DOHH2 (cell line): ENCODE measurements around the gene AMPD3.

Experiments used
- H3F3A ChIP-seq: fragments of 200-600 bp; sonication (generic), shearing (Covaris generic); 2 replicates; pipeline ENCODE4 v1.6.0; 2016; ENCODE audit warnings: antibody characterized with exemption, mild to moderate bottlenecking; ENCODE audit not compliant: control insufficient read depth, insufficient read depth
- H3K27ac ChIP-seq: fragments of 200-600 bp; sonication (generic); 2 replicates; pipeline ENCODE4 v1.5.1; 2014; ENCODE audit warnings: low read depth, mild to moderate bottlenecking, low read length, moderate library complexity
- H3K27me3 ChIP-seq: fragments of 200-600 bp; sonication (generic); 2 replicates; pipeline ENCODE4 v1.6.1; 2014; ENCODE audit warnings: mild to moderate bottlenecking, low read length, mixed read lengths; ENCODE audit not compliant: control insufficient read depth
- H3K36me3 ChIP-seq: fragments of 200-600 bp; sonication (generic); 2 replicates; pipeline ENCODE4 v1.6.1; 2014; ENCODE audit warnings: mild to moderate bottlenecking, low read length, moderate library complexity, mixed read lengths; ENCODE audit not compliant: control insufficient read depth
- H3K4me1 ChIP-seq: fragments of 200-600 bp; sonication (generic); 2 replicates; pipeline ENCODE4 v1.6.1; 2014; ENCODE audit warnings: mild to moderate bottlenecking, low read length, mixed read lengths; ENCODE audit not compliant: control insufficient read depth
- H3K4me2 ChIP-seq: fragments of 200-600 bp; sonication (generic); 2 replicates; pipeline ENCODE4 v1.6.0; 2014; ENCODE audit warnings: mild to moderate bottlenecking, low read length, moderate library complexity
- H3K4me3 ChIP-seq: fragments of 200-600 bp; sonication (generic); 2 replicates; pipeline ENCODE4 v1.5.1; 2014; ENCODE audit warnings: mild to moderate bottlenecking, low read length, mixed read lengths
- H3K79me2 ChIP-seq: fragments of 200-600 bp; sonication (generic); 2 replicates; pipeline ENCODE4 v1.6.1; 2014; ENCODE audit warnings: mild to moderate bottlenecking, low read length, mixed read lengths; ENCODE audit not compliant: control insufficient read depth
- H3K9me2 ChIP-seq: fragments of 200-600 bp; sonication (generic); replicated peaks from 2 replicates; pipeline ENCODE4 v1.6.1; 2014; ENCODE audit warnings: mild to moderate bottlenecking, low read length, mixed read lengths; ENCODE audit not compliant: control insufficient read depth
- H3K9me3 ChIP-seq: fragments of 200-600 bp; sonication (generic); 2 replicates; pipeline ENCODE4 v1.6.1; 2014; ENCODE audit warnings: antibody characterized with exemption, low read length, mixed read lengths; ENCODE audit not compliant: control insufficient read depth, insufficient read depth
- H4K20me1 ChIP-seq: fragments of 200-600 bp; sonication (generic); 2 replicates; pipeline ENCODE4 v1.6.0; 2014; ENCODE audit warnings: low read depth, mild to moderate bottlenecking, antibody characterized with exemption, low read length, moderate library complexity; ENCODE audit not compliant: control insufficient read depth, insufficient read depth
- CTCF ChIP-seq: fragments of 200-600 bp; sonication (generic); IDR thresholded peaks from one replicate; pipeline ENCODE4 v1.5.1; 2014; ENCODE audit warnings: antibody characterized with exemption, mild to moderate bottlenecking, low read depth, low read length; ENCODE audit not compliant: poor library complexity, severe bottlenecking
- EZH2phosphoT487 ChIP-seq: fragments of 200-600 bp; sonication (generic); IDR thresholded peaks from 2 replicates; pipeline ENCODE4 v1.6.1; 2017; ENCODE audit warnings: borderline replicate concordance, mild to moderate bottlenecking, antibody characterized with exemption, low read length, moderate library complexity, mixed read lengths

Gene AMPD3

GRCh38 chr11:10499874-10500601 is 45.0 kb downstream of the AMPD3 start:
- H3K4me2 ChIP-seq = no peak overlapping the region
- TF ChIP-seq CTCF (no peak), EZH2phosphoT487 (no peak)
- no peaks in the 10 kb centered on the region for H3K79me2 ChIP-seq
- H3K4me1 ChIP-seq = no peaks in the 10 kb centered on the region
- no peaks in the 10 kb centered on the region for H3K9me2 ChIP-seq
- H3K27me3 ChIP-seq = no peaks in the 10 kb centered on the region
- H3K9me3 ChIP-seq = no peaks in the 10 kb centered on the region
- H3F3A ChIP-seq = no peaks in the 10 kb centered on the region
- no peak overlapping the region for H3K27ac ChIP-seq
- H3K36me3 ChIP-seq = peaks cover 13% of the 10 kb centered on the region; the same call in 1 of the 2 replicates
- H4K20me1 ChIP-seq = no peaks in the 10 kb centered on the region
- no peak overlapping the region for H3K4me3 ChIP-seq

GRCh38 chr11:10500757-10501684 is 46.0 kb downstream of the AMPD3 start:
- H3K4me3 ChIP-seq = no peak overlapping the region
- H3K4me1 ChIP-seq = no peaks in the 10 kb centered on the region
- H3K36me3 ChIP-seq = peaks cover 16% of the 10 kb centered on the region; the same call in 1 of the 2 replicates
- no peaks in the 10 kb centered on the region for H4K20me1 ChIP-seq
- H3K27me3 ChIP-seq = no peaks in the 10 kb centered on the region
- H3K27ac ChIP-seq = no peak overlapping the region
- no peaks in the 10 kb centered on the region for H3K9me2 ChIP-seq
- no peak for TF ChIP-seq EZH2phosphoT487
- no peak for TF ChIP-seq CTCF
- H3F3A ChIP-seq = no peaks in the 10 kb centered on the region
- no peak overlapping the region for H3K4me2 ChIP-seq
- no peaks in the 10 kb centered on the region for H3K79me2 ChIP-seq
- H3K9me3 ChIP-seq = no peaks in the 10 kb centered on the region

- Histone ChIP-seq H3F3A (no peaks in the 10 kb centered on the region), H3K27me3 (no peaks in the 10 kb centered on the region), H3K36me3 (peaks cover 16% of the 10 kb centered on the region; the same call in 1 of the 2 replicates), H3K4me1 (no peaks in the 10 kb centered on the region), H3K9me2 (no peaks in the 10 kb centered on the region), H3K4me3 (no peak overlapping the region), H3K79me2 (no peaks in the 10 kb centered on the region), H3K27ac (no peak overlapping the region), H4K20me1 (no peaks in the 10 kb centered on the region), H3K4me2 (no peak overlapping the region), H3K9me3 (no peaks in the 10 kb centered on the region)
- TF ChIP-seq CTCF (no peak), EZH2phosphoT487 (no peak)
These were observed 47.1 kb downstream of the AMPD3 start for GRCh38 chr11:10502065-10502680.
